Fibroblast of lung (primary cell): ENCODE measurements around the gene MAGI2. TPM values are rescaled to one million over a fixed set of nuclear protein-coding genes. Genes with fewer than 3 reads are reported as not detected.
"Not testable (repeated sequence)": the region's sequence is repeated elsewhere in the genome, so short reads cannot be mapped to it uniquely, and the experiment has no call there.

Source experiments
- DNase-seq, 2 donors: peaks; one replicate each; pipeline versions ENCODE4 v3.0.0 to v3.0.0-alpha.2; 2010; ENCODE audit warnings: low read depth in 2 of 2
- H2AFZ ChIP-seq: 2 replicates; pipeline ENCODE4 v1.5.1; 2012; ENCODE audit warnings: low read length, control low read depth, inconsistent platforms
- H3K27ac ChIP-seq: 2 replicates; pipeline ENCODE4 v1.5.1; 2011; ENCODE audit warnings: low read length, control low read depth; ENCODE audit not compliant: insufficient read depth
- H3K27me3 ChIP-seq: 2 replicates; pipeline ENCODE4 v1.5.1; 2011; ENCODE audit warnings: mild to moderate bottlenecking, low read length; ENCODE audit not compliant: control insufficient read depth, insufficient read depth
- H3K36me3 ChIP-seq: 2 replicates; pipeline ENCODE4 v1.5.1; 2011; ENCODE audit warnings: low read length; ENCODE audit not compliant: control insufficient read depth, insufficient read depth
- H3K4me1 ChIP-seq: 2 replicates; pipeline ENCODE4 v1.5.1; 2011; ENCODE audit warnings: low read length; ENCODE audit not compliant: control insufficient read depth, insufficient read depth; ENCODE audit errors: extremely low read depth
- H3K4me2 ChIP-seq: 2 replicates; pipeline ENCODE4 v1.5.1; 2011; ENCODE audit warnings: low read length, control low read depth; ENCODE audit not compliant: insufficient read depth; ENCODE audit errors: extremely low read depth
- H3K4me3 ChIP-seq, 4 experiments: fragments of 200-600 bp in 1 of 4; sonication (generic) in 1 of 4; replicated peaks in 1 of 4; 2 replicates each; pipeline ENCODE4 v1.5.1; 2011 to 2016; ENCODE audit warnings: low read length in 4 of 4, low read depth in 3 of 4, mild to moderate bottlenecking in 3 of 4, control low read depth in 2 of 4, inconsistent platforms in 1 of 4, mixed read lengths in 1 of 4; ENCODE audit not compliant: insufficient read depth in 1 of 4; ENCODE audit errors: control extremely low read depth in 1 of 4
- H3K79me2 ChIP-seq: 2 replicates; pipeline ENCODE4 v1.5.1; 2012; ENCODE audit warnings: mild to moderate bottlenecking, low read length, inconsistent platforms; ENCODE audit not compliant: control insufficient read depth, insufficient read depth
- H3K9ac ChIP-seq: 2 replicates; pipeline ENCODE4 v1.5.1; 2011; ENCODE audit warnings: mild to moderate bottlenecking, low read length, control low read depth; ENCODE audit not compliant: insufficient read depth
- H3K9me3 ChIP-seq: 2 replicates; pipeline ENCODE4 v1.5.1; 2012; ENCODE audit warnings: low read depth, low read length; ENCODE audit not compliant: control insufficient read depth, insufficient read depth
- H4K20me1 ChIP-seq: 2 replicates; pipeline ENCODE4 v1.5.1; 2011; ENCODE audit warnings: low read length; ENCODE audit not compliant: control insufficient read depth, insufficient read depth; ENCODE audit errors: extremely low read depth
- EZH2 ChIP-seq: IDR thresholded peaks from 2 replicates; pipeline ENCODE4 v1.5.1; 2012; ENCODE audit warnings: low read length, control low read depth, mild to moderate bottlenecking; ENCODE audit errors: missing control alignments
- polyA plus RNA-seq, 2 donors: library from polyadenylated mRNA; depleted of rRNA in 1 of 2; stranded (reverse) in 1 of 2; unstranded in 1 of 2; fragments of >200 nt; gene quantifications; 2 replicates each; pipeline ENCODE4 v1.2.1, GENCODE V29; 2011 to 2012; ENCODE audit warnings: missing spikeins in 1 of 2
- total RNA-seq: library from RNA; depleted of rRNA; stranded (reverse); fragments of >200 nt; gene quantifications from 2 replicates; pipeline ENCODE4 v1.2.1, GENCODE V29; 2014
- TF ChIP-seq, protein P1 (sequence below), 2 donors: IDR thresholded peaks in 1 of 2; conservative IDR thresholded peaks in 1 of 2; 1 replicate in 1 of 2; 2 replicates in 1 of 2; pipeline ENCODE4 v1.5.1; 2011 to 2012; ENCODE audit warnings: low read length in 2 of 2, control low read depth in 1 of 2, inconsistent platforms in 1 of 2, low read depth in 1 of 2, mild to moderate bottlenecking in 1 of 2

Gene MAGI2
- total and polyA plus RNA-seq, 2 donors (not counting 1 experiment from before 2014, with no cell fraction given) = 1.8 to 17.0 TPM

DNA sequence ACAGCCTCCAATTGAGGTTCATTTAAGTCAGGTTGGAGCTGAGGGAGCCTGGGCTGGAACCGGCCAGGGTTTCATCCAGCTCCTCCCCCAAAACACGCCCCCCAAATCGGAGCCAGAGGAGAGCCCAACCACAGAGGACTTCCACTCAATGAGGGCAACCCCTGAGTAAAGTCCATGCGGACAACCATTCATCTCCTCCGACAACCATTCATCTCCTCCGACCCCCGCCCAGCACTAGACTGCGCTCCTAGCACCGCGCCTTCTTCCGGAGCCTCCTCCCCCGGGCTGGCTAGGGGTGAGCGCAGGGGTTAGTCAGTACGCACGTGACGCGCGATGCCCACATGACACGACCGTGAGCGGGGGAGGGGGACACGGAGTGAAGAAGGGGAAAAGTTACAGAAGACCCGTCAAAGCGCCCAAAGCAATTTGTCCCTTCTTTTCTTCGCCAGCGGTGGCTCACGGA lies 1.4 kb downstream of the MAGI2 start:
- Histone ChIP-seq H3K27me3 (no peaks in the 10 kb centered on the region), H3K36me3 (no peaks in the 10 kb centered on the region), H3K9ac (peak overlapping the region; percentile 93), H3K9me3 (no peaks in the 10 kb centered on the region), H4K20me1 (no peaks in the 10 kb centered on the region), H3K4me2 (peak overlapping the region; percentile 73), H3K27ac (peak overlapping the region; percentile 98), H3K4me3 (peak overlapping the region; percentile 86 to 93 (median 88)), H2AFZ (peak overlapping the region; percentile 90), H3K4me1 (peaks cover 2% of the 10 kb centered on the region), H3K79me2 (peaks cover 73% of the 10 kb centered on the region)
- TF ChIP-seq, protein P1, sequence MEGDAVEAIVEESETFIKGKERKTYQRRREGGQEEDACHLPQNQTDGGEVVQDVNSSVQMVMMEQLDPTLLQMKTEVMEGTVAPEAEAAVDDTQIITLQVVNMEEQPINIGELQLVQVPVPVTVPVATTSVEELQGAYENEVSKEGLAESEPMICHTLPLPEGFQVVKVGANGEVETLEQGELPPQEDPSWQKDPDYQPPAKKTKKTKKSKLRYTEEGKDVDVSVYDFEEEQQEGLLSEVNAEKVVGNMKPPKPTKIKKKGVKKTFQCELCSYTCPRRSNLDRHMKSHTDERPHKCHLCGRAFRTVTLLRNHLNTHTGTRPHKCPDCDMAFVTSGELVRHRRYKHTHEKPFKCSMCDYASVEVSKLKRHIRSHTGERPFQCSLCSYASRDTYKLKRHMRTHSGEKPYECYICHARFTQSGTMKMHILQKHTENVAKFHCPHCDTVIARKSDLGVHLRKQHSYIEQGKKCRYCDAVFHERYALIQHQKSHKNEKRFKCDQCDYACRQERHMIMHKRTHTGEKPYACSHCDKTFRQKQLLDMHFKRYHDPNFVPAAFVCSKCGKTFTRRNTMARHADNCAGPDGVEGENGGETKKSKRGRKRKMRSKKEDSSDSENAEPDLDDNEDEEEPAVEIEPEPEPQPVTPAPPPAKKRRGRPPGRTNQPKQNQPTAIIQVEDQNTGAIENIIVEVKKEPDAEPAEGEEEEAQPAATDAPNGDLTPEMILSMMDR (conservative IDR thresholded peaks at IDR 0.05 in 1 of 2, IDR thresholded peaks at IDR 0.05 in 1 of 2; ENCODE audit: low read depth in 1 of 2, low read length in 2 of 2) = no peak
- peak; percentile 73 to 88 for DNase-seq

DNA sequence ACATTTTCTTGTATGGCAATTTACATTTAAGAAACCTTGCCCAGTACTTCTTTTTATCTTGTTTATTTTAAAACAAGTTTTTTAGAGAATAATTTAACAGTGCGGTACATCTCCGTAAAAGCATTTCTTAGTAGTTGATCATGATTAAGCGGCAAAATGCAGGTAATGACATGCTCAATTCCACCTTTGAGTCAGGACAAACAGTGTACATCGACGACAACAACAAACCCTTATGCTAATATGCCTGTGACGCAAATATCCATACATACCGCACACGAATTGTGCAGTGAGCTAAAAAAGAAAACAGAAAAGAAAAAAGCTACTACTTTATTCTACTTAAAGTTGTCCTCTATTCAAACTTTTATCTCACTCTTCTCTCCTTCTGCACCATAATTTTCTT lies 1.9 kb downstream of the MAGI2 start:
- no peaks in the 10 kb centered on the region for H4K20me1 ChIP-seq
- H3K4me3 ChIP-seq = peak overlapping the region; percentile 86 to 93 (median 88)
- peaks cover 68% of the 10 kb centered on the region for H3K79me2 ChIP-seq
- peak overlapping the region; percentile 98 for H3K27ac ChIP-seq
- TF ChIP-seq EZH2 = no peak
- TF ChIP-seq, protein P1 (conservative IDR thresholded peaks at IDR 0.05 in 1 of 2, IDR thresholded peaks at IDR 0.05 in 1 of 2; ENCODE audit: low read depth in 1 of 2, low read length in 2 of 2) = no peak
- H3K9ac ChIP-seq = peak overlapping the region; percentile 93
- H2AFZ ChIP-seq = peak overlapping the region; percentile 90
- H3K4me1 ChIP-seq = no peaks in the 10 kb centered on the region
- no peaks in the 10 kb centered on the region for H3K9me3 ChIP-seq
- DNase-seq = no peak
- H3K27me3 ChIP-seq = no peaks in the 10 kb centered on the region
- peak overlapping the region; percentile 73 for H3K4me2 ChIP-seq
- H3K36me3 ChIP-seq = no peaks in the 10 kb centered on the region

DNA sequence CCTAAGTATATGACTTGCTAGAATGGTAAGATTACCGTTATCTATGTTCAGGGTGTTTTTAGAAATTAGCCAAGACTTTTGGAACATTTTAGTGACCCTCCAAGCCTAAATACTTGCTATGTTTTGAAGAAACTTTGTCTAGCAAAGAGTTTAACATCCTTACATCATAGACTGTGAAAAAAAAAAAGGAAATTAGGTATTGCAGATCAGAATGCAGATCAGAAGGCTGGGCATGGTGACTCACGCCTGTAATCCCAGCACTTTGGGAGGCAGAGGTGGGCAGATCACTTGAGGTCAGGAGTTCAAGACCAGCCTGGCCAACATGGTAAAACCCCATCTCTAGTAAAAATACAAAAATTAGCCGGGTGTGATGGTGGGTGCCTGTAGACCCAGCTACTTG lies 10.7 kb downstream of the MAGI2 start:
- H3K9ac ChIP-seq, H3K36me3 ChIP-seq, H3K9me3 ChIP-seq, H3K79me2 ChIP-seq, H3K4me1 ChIP-seq, H3K27me3 ChIP-seq, H3K4me3 ChIP-seq, H3K4me2 ChIP-seq, H3K27ac ChIP-seq, H4K20me1 ChIP-seq, H2AFZ ChIP-seq: not testable (repeated sequence)
- DNase-seq = peak in 1 of 2 donors; percentile 23
